ENCODE data around the gene CALD1.

The CALD1 gene

GRCh38 chr7:134829380-134829986 is 50.0 kb downstream of the CALD1 start:
- no peak for DNase-seq

- DNase-seq, result no peak
Measured at GRCh38 chr7:134831862-134832261, 52.4 kb downstream of the CALD1 start.

- DNase-seq, result no peak
Measured at GRCh38 chr7:134832367-134832766, 52.9 kb downstream of the CALD1 start.

DNA sequence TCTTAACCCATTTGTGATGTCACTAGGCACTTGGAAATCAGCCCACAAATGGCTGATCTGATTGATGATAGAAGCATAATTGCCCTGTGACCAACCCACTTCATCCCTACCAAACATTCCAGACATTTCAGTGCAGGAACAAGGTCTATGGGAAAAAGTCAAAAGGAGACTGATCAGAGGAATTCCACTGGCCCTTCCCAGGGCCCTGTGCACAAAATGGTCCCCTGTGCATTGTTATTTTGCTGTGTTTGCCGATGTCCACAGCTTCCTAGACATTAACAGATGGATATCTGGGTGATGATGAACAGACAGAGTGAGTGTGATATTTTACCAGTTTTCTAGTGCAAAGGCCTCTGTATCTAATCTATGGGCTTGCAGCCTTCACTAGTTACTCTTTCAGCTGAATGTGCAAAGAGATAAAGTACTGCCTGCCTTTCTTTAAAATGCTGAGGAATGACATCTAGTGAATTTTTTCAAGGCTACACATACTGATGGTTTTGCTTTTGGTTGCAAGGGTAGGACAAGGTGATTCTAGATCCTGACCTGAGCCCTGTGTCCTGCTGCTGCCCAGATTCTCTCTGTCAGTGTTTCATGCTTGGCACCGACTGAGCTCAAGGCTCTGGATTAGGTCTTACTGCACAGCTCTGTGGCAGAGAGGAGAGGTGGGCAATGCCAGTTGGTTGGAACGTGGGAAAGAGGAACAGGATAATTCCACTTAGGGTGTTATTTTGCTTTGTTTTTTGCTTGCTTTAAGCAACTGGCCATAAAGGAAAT is 55.4 kb downstream of the CALD1 start:
- DNase-seq, result no peak

- no peak for DNase-seq
Measured at GRCh38 chr7:134835463-134835823, 56.0 kb downstream of the CALD1 start.

- no peak for DNase-seq
Measured at GRCh38 chr7:134836447-134836846, 57.0 kb downstream of the CALD1 start.

GRCh38 chr7:134839298-134839697 is 59.9 kb downstream of the CALD1 start:
- DNase-seq, result no peak

DNA sequence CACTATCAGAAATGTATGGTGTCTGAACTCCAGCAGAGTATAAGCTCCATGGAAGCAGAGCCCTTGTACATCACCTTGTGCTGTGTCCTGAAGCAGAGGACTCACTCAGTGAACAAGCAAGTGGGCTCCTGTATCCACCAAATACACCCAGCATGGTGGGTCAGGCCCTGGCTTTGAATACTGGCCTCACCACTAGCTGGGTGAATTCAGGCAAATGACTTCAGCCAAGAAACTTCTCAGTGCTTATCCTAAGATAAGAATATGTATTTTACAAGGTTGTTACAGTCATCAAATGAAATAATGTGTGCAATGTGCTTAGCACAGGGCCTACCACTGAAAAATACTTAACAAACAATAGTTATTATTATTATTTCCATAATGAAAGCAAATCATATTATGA is 62.6 kb downstream of the CALD1 start:
- no peak for DNase-seq

GRCh38 chr7:134842886-134843430 is 63.5 kb downstream of the CALD1 start:
- DNase-seq, result no peak

GRCh38 chr7:134844200-134844599 is 64.8 kb downstream of the CALD1 start:
- DNase-seq, result no peak

GRCh38 chr7:134845461-134845860 is 66.0 kb downstream of the CALD1 start:
- DNase-seq, result no peak

DNA sequence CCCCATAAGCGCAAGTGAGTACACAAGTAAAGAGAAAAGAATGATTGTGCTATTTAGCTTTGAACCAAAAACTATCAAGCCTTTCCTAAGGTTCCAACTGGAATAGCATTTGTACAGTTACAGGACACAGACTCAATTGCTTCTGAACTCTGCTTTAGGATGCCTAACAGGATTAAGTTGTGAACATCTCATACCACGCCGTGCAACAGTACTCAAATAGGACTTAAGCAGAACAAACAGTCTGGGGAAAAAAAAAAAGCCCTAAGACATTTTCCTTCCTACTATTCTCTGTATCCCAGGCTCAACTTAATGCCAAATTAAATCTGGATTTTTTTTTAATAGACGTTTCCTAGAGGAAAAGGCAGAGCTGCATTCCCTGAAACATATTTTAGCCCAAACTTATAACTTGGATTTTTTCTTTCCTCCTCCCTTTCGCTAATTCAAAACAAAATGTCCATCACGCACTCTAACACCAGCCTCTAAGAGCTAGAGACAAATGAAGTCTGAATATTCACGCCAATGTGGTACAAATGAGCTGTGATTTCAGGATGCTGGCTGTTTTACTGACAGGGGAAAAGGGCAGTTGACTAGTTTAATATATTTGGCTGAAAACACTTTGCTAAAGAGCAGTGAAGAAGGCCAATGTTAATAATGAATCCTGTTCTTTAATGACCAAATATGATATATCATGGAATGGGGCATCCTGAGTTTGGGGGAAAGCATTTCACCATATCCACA is 68.6 kb downstream of the CALD1 start:
- no peak for DNase-seq

DNA sequence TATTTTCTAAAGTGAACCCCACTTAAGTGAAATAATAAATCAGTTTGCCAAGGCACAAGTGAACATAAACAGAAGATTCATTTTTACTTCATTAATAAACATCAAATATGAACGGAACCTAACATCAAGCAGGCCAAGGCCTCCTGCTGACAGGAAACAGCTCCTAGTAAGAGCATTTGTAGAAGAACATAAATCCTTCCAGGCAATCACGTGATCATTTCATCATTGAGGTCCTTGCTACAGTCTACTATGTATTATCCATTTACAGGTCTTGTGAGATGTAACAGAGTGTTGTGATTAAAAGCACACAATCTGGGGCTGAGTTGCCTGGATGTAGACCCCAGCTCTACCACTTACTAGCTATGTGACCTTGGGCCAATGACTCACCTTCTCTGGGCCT is 70.6 kb downstream of the CALD1 start:
- no peak for DNase-seq

DNA sequence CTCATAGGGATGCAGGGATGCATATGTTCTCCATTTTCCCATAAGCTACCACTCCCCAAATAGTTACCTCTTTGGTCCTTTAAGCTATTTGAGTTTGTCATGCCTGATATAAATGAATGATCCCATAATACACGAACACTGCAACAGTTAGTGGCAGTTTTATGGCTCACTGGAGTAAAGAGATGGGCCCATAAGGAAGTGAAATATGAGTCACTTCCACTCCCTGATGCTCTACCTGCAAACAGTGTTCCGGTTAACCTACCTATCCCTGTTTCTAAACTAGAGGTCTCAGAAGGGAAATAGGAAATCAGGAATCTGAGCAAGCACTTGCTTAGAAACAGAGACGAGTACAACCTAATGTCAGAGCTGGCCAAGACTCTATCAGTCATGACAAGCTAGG is 71.7 kb downstream of the CALD1 start:
- DNase-seq, result no peak

GRCh38 chr7:134852625-134853024 is 73.2 kb downstream of the CALD1 start:
- DNase-seq, result no peak

DNA sequence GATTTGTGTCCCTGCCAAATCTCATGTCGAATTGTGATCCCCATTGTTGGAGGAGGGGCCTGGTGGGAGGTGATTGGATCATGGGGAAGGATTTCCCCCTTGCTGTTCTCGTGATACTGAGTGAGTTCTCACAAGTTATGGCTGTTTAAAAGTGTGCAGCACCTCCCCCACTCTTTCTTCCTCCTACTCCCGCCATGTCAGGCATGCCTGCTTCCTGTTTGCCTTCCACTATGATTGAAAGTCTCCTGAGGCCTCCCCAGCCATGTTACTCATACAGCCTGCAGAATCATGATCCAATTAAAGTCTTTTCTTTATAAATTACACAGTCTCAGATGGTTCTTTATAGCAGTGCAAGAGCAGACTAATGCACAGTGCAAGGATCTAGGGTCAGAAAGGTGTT is 75.4 kb downstream of the CALD1 start:
- DNase-seq, result no peak

DNA sequence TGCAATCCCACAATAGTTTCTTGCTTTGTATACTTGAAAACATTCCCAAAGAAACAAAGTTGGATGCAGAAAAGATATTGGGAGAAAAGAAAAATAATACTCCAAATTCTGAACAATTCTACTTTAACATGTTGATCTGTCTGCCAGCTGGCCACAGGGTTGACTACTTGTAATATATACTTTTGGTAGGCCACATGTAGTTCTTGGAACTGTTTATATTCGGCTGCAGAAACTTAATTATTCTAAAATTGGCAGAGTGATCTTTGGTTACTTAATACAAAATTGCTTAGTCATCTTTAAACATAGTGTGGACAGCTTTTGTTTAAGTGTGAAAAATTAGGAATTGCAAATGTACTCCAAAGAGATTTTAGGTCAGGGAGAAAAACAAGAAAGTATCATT is 76.0 kb downstream of the CALD1 start:
- DNase-seq, result no peak

GRCh38 chr7:134856091-134856490 is 76.7 kb downstream of the CALD1 start:
- no peak for DNase-seq

GRCh38 chr7:134856691-134857090 is 77.3 kb downstream of the CALD1 start:
- no peak for DNase-seq

GRCh38 chr7:134857958-134858357 is 78.5 kb downstream of the CALD1 start:
- DNase-seq, result no peak

DNA sequence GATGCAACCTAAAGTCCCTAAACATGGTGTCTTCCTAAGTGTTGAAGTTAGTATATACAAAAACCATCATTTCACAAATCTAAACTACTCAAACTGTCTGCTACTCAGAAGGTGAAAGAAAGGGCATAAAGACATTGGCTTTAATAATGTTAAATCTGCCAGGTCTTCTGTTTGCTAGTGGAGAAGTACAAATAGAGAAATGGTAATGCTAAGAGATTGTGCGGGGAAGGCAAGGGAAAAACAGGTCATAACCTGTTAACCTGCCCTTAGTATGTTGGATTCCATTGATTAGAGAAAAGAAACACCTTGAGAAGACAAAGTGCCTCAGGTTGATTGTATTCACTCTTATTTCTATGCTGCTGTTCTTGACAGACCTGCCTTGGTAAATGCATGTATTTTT is 80.3 kb downstream of the CALD1 start:
- no peak for DNase-seq

GRCh38 chr7:134865001-134865845 is 85.8 kb downstream of the CALD1 start:
- peak; percentile 19 for DNase-seq

DNA sequence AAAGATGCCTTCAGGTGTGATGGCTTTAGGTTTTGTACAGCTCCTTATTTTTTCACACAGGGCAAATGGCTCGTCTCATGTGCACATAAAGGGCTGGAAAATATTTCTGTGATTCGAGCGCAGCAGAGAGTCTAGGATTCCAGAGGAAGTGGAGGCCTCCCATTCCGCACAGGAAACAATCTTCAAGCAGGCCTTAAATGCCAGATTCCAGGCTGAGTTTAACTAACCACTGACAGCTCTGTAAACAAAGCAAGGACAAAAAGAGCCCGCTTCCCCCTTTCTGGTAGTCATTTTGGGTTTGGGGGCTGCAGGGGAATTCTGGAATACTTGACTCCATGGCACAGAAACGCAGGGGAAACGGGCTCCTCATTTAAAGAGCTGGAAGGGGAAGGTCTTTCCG is 87.2 kb downstream of the CALD1 start:
- DNase-seq, result no peak
